B cell (primary cell): Measurements from ENCODE around the gene ZNF469. TPM values are rescaled to one million over a fixed set of nuclear protein-coding genes. Genes with fewer than 3 reads are reported as not detected.

Experiments used
- ATAC-seq: fragments of 200-7000 bp; cut with Tn5 transposase; one replicate; pipeline ENCODE4 v1.10.0; 2021; ENCODE audit warnings: low read depth, mild to moderate bottlenecking, moderate number of reproducible peaks, moderate library complexity
- CTCF ChIA-PET: fragments of 350-600 bp; sonication (Branson Sonifier 250); formaldehyde crosslinking; loops from one replicate; lab custom pipeline; 2021; ENCODE audit warnings: antibody characterized with exemption, inconsistent platforms; lab: Charles Lee
- POLR2A ChIA-PET: fragments of 350-600 bp; sonication (Branson Sonifier 250); formaldehyde crosslinking; loops from one replicate; lab custom pipeline; 2021; ENCODE audit warnings: antibody characterized with exemption; lab: Charles Lee
- DNase-seq: peaks from one replicate; pipeline ENCODE4 v3.0.0; 2013
- H2AFZ ChIP-seq: 2 replicates; pipeline ENCODE4 v1.6.1; 2012; ENCODE audit warnings: mild to moderate bottlenecking, low read depth, low read length; ENCODE audit not compliant: insufficient read depth, poor library complexity, severe bottlenecking
- H3K27ac ChIP-seq, 2 donors: 1 replicate in 1 of 2; 2 replicates in 1 of 2; pipeline ENCODE4 v1.5.1; 2012 to 2013; ENCODE audit warnings: low read length in 2 of 2, mild to moderate bottlenecking in 2 of 2, moderate library complexity in 1 of 2
- H3K27me3 ChIP-seq, 4 experiments: fragments of 200-600 bp in 1 of 4; sonication (generic) in 1 of 4; replicated peaks in 1 of 4; 1 replicate in 2 of 4; 2 replicates in 2 of 4; pipeline versions ENCODE4 v1.6.1 to v1.7.0; 2013 to 2016; ENCODE audit warnings: low read length in 3 of 4, mild to moderate bottlenecking in 2 of 4, mixed read lengths in 1 of 4, moderate library complexity in 1 of 4; ENCODE audit not compliant: insufficient read depth in 4 of 4, control insufficient read depth in 3 of 4; ENCODE audit errors: control extremely low read depth in 1 of 4
- H3K36me3 ChIP-seq, 2 experiments: replicated peaks in 1 of 2; 1 replicate in 1 of 2; 2 replicates in 1 of 2; pipeline versions ENCODE4 v1.6.1 to v1.7.1; 2013; ENCODE audit warnings: low read length in 1 of 2; ENCODE audit not compliant: insufficient read depth in 2 of 2, control insufficient read depth in 1 of 2; ENCODE audit errors: control extremely low read depth in 1 of 2, extremely low read depth in 1 of 2
- H3K4me1 ChIP-seq, 2 donors: fragments of 200-600 bp in 1 of 2; sonication (generic) in 1 of 2; 1 replicate in 1 of 2; 2 replicates in 1 of 2; pipeline versions ENCODE4 v1.5.1 to v1.6.1; 2013 to 2017; ENCODE audit warnings: low read length in 2 of 2; ENCODE audit not compliant: control insufficient read depth in 2 of 2, insufficient read depth in 2 of 2
- H3K4me2 ChIP-seq: replicated peaks from 2 replicates; pipeline ENCODE3; 2012; ENCODE audit warnings: mild to moderate bottlenecking, low read depth, low read length; ENCODE audit not compliant: poor library complexity, severe bottlenecking
- H3K4me3 ChIP-seq, 5 experiments: fragments of 200-600 bp in 1 of 5; sonication (generic) in 1 of 5; 1 replicate in 3 of 5; 2 replicates in 2 of 5; pipeline versions ENCODE4 v1.5.1 to v1.7.0; 2011 to 2016; ENCODE audit warnings: low read length in 4 of 5, mild to moderate bottlenecking in 4 of 5, low read depth in 2 of 5, control low read depth in 1 of 5, moderate library complexity in 1 of 5; ENCODE audit not compliant: insufficient read depth in 1 of 5; ENCODE audit errors: control extremely low read depth in 1 of 5, extremely low read depth in 1 of 5
- H3K79me2 ChIP-seq: fragments of 200-600 bp; sonication (generic); one replicate; pipeline ENCODE4 v1.6.0; 2016; ENCODE audit warnings: low read length; ENCODE audit not compliant: control insufficient read depth, insufficient read depth
- H3K9ac ChIP-seq: fragments of 200-600 bp; sonication (generic); 2 replicates; pipeline ENCODE4 v1.6.1; 2017; ENCODE audit warnings: mild to moderate bottlenecking, low read length, moderate library complexity
- H3K9me3 ChIP-seq, 3 donors: one replicate each; pipeline versions ENCODE4 v1.6.1 to v1.7.1; 2013; ENCODE audit warnings: low read length in 2 of 3; ENCODE audit not compliant: control insufficient read depth in 2 of 3, insufficient read depth in 1 of 3; ENCODE audit errors: control extremely low read depth in 1 of 3
- H4K20me1 ChIP-seq: 2 replicates; pipeline ENCODE4 v1.6.0; 2012; ENCODE audit warnings: mild to moderate bottlenecking, low read length; ENCODE audit not compliant: insufficient read depth, control insufficient read depth, poor library complexity, severe bottlenecking
- H3K27ac Mint-ChIP-seq: one replicate; pipeline ENCODE4 v1.8.0; 2021; ENCODE audit warnings: mixed read lengths
- H3K27me3 Mint-ChIP-seq: one replicate; pipeline ENCODE4 v1.8.0; 2021; ENCODE audit warnings: mixed read lengths
- H3K4me1 Mint-ChIP-seq: one replicate; pipeline ENCODE4 v1.8.0; 2021; ENCODE audit warnings: mixed read lengths
- H3K4me3 Mint-ChIP-seq: one replicate; pipeline ENCODE4 v1.8.0; 2021; ENCODE audit warnings: mixed read lengths
- H3K9me3 Mint-ChIP-seq: one replicate; pipeline ENCODE4 v1.8.0; 2022; ENCODE audit warnings: mixed read lengths; ENCODE audit not compliant: insufficient read depth
- EZH2 ChIP-seq: IDR thresholded peaks from 2 replicates; pipeline ENCODE4 v1.6.1; 2012; ENCODE audit warnings: borderline replicate concordance, low read depth, mild to moderate bottlenecking, moderate library complexity, low read length; ENCODE audit not compliant: insufficient read depth, poor library complexity, severe bottlenecking
- WGBS: methylation state at CpG from one replicate; pipeline ENCODE4 v1.1.5; 2013; ENCODE audit warnings: missing lambda C conversion rate; ENCODE audit not compliant: insufficient coverage; 5-methylcytosine and 5-hydroxymethylcytosine counted together
- intact Hi-C: fragments of 100-400 bp; cut with micrococcal nuclease; formaldehyde crosslinking; loops from one replicate; pipeline ENCODE4 v1.10.0; 2022
- polyA plus RNA-seq: library from polyadenylated mRNA; depleted of rRNA; stranded (reverse); fragments of >200 nt; gene quantifications from 2 replicates; pipeline ENCODE4 v1.2.3, GENCODE V29; 2012
- total RNA-seq, 2 donors: library from RNA; stranded (reverse); fragments of 120-200 nt in 1 of 2; gene quantifications; 1 replicate in 1 of 2; 2 replicates in 1 of 2; pipeline versions ENCODE4 v1.2.3 to v1.2.4, GENCODE V29; 2013 to 2022
- TF ChIP-seq, protein P1 (sequence below): fragments of 200-600 bp; IDR thresholded peaks from one replicate; pipeline ENCODE4 v1.8.0; 2022; ENCODE audit warnings: antibody characterized with exemption, mild to moderate bottlenecking

ZNF469 gene
- total and polyA plus RNA-seq, 2 donors (not counting 1 experiment from before 2014, with no cell fraction given), result 0.25 to 5.9 TPM

DNA sequence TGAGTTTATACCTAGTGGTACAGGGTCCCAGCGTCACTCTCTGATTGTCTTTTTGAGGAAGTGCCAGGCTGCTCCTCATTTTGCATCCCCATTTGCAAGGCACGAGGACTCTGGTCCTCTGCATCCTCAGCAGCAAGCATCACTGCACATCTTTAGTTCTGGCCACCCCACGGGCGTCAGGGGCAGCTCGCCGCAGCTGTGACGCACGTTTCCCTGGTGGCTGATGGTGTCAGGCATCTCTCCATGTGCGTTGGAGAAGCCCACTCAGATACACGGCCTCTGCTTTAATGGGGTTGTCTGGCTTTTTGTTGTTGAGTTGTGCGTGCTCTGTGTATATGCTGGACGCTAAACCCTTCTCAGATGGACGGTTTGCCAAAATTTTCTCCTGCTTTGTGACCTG, 45.2 kb upstream of the ZNF469 start:
- peaks cover 0 to 16% (median 0%) of the 10 kb centered on the region in 3 donors for H3K9me3 ChIP-seq
- Mint-ChIP-seq H3K9me3 (no peaks in the 10 kb centered on the region), H3K4me1 (peaks cover 6% of the 10 kb centered on the region), H3K4me3 (no peak overlapping the region), H3K27me3 (peaks cover 21% of the 10 kb centered on the region), H3K27ac (no peak overlapping the region)
- H3K36me3 ChIP-seq, result no peaks in the 10 kb centered on the region
- WGBS, result 96% methylated on average over 5 of the region's 13 CpGs
- DNase-seq (no peak), ATAC-seq (no peak)
- H3K4me2 ChIP-seq, result no peak overlapping the region
- H3K27ac ChIP-seq, result no peak overlapping the region
- CTCF ChIA-PET, result no interaction called here
- H3K9ac ChIP-seq, result no peak overlapping the region
- H3K4me1 ChIP-seq, result peaks cover 8 to 10% of the 10 kb centered on the region in 2 donors
- H2AFZ ChIP-seq, result no peak overlapping the region
- POLR2A ChIA-PET, result no interaction called here
- H4K20me1 ChIP-seq, result no peaks in the 10 kb centered on the region
- no peak for TF ChIP-seq EZH2
- TF ChIP-seq, protein P1, sequence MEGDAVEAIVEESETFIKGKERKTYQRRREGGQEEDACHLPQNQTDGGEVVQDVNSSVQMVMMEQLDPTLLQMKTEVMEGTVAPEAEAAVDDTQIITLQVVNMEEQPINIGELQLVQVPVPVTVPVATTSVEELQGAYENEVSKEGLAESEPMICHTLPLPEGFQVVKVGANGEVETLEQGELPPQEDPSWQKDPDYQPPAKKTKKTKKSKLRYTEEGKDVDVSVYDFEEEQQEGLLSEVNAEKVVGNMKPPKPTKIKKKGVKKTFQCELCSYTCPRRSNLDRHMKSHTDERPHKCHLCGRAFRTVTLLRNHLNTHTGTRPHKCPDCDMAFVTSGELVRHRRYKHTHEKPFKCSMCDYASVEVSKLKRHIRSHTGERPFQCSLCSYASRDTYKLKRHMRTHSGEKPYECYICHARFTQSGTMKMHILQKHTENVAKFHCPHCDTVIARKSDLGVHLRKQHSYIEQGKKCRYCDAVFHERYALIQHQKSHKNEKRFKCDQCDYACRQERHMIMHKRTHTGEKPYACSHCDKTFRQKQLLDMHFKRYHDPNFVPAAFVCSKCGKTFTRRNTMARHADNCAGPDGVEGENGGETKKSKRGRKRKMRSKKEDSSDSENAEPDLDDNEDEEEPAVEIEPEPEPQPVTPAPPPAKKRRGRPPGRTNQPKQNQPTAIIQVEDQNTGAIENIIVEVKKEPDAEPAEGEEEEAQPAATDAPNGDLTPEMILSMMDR, result no peak
- intact Hi-C loops, result no loop called here
- H3K79me2 ChIP-seq, result no peaks in the 10 kb centered on the region
- H3K4me3 ChIP-seq, result no peak overlapping the region
- peaks cover 0 to 8% (median 2%) of the 10 kb centered on the region in 4 experiments for H3K27me3 ChIP-seq

DNA sequence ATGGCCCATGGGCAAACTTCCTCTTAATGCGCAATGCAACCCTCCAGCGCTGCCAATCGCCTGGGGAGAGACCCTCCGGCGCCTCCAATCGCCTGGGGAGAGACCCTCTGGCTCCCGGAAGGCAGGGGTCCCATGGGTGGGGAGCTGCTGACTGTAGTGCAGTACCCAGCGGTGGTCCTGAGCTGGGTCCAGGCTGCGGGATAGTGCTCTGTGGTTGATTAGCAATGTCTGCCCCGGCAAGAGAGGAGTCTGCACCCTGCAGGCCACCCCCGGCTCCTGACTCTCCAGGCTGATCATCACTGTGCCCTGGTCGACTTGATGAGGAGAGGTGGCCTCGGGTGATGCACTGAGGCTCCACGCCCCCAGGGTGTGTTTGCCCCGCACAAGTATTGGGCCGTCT, 44.6 kb upstream of the ZNF469 start:
- Mint-ChIP-seq H3K4me1 (peaks cover 6% of the 10 kb centered on the region), H3K4me3 (no peak overlapping the region), H3K27ac (no peak overlapping the region), H3K9me3 (no peaks in the 10 kb centered on the region), H3K27me3 (peaks cover 21% of the 10 kb centered on the region)
- TF ChIP-seq, protein P1, result no peak
- no peak for TF ChIP-seq EZH2
- DNase-seq, result no peak
- no peak for ATAC-seq
- Histone ChIP-seq H3K27ac (no peak overlapping the region), H3K36me3 (no peaks in the 10 kb centered on the region), H4K20me1 (no peaks in the 10 kb centered on the region), H3K79me2 (no peaks in the 10 kb centered on the region), H2AFZ (no peak overlapping the region), H3K9me3 (peaks cover 0 to 16% (median 0%) of the 10 kb centered on the region in 3 donors), H3K27me3 (peaks cover 0 to 4% (median 1%) of the 10 kb centered on the region in 4 experiments), H3K4me2 (no peak overlapping the region), H3K4me3 (no peak overlapping the region), H3K9ac (no peak overlapping the region), H3K4me1 (peaks cover 4 to 6% of the 10 kb centered on the region in 2 donors)
- whole genome bisulfite sequencing, result 82% methylated on average over 16 of the region's 16 CpGs
- intact Hi-C loops, result no loop called here
- POLR2A ChIA-PET, result no interaction called here
- CTCF ChIA-PET, result no interaction called here
